ENCODE data around the gene FAM114A1. TPM values are rescaled to one million over a fixed set of nuclear protein-coding genes. Genes with fewer than 3 reads are reported as not detected.
A peak's percentile ranks its signal among the peaks of the same experiment; 100 is the strongest.

FAM114A1 gene
- total RNA-seq, 1 donor from 2014 or later, result 43.2 TPM

DNA sequence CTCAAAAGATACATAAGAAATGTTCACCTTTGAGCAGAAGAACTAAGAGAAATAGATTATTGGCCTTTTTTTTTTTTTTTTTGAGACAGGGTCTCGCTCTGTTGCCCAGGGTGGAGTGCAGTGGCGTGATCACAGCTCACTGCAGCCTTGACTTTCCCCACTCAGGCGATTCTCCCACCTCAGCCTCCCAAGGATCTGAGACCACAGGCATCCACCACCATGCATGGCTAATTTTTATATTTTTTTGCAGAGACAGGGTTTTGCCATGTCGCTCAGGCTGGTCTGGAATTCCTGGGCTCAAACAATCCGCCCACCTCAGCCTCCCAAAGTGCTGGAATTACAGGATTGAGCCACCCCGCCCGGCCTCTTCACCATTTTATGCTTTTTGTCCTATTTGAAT is 8.1 kb upstream of the FAM114A1 start:
- no peak for DNase-seq (ENCODE audit: low spot score)

- no peak for DNase-seq (ENCODE audit: low spot score)
These were observed 6.7 kb upstream of the FAM114A1 start for GRCh38 chr4:38860788-38861424.

GRCh38 chr4:38861791-38862190 is 5.8 kb upstream of the FAM114A1 start:
- no peak for DNase-seq (ENCODE audit: low spot score)

GRCh38 chr4:38865445-38865844 is 2.2 kb upstream of the FAM114A1 start:
- no peak for DNase-seq (ENCODE audit: low spot score)

GRCh38 chr4:38866973-38867477 is 581 bp upstream of the FAM114A1 start:
- DNase-seq (ENCODE audit: low spot score), result no peak

- peak; percentile 59 for DNase-seq (ENCODE audit: low spot score)
These were observed 704 bp downstream of the FAM114A1 start for GRCh38 chr4:38868059-38868960.

DNA sequence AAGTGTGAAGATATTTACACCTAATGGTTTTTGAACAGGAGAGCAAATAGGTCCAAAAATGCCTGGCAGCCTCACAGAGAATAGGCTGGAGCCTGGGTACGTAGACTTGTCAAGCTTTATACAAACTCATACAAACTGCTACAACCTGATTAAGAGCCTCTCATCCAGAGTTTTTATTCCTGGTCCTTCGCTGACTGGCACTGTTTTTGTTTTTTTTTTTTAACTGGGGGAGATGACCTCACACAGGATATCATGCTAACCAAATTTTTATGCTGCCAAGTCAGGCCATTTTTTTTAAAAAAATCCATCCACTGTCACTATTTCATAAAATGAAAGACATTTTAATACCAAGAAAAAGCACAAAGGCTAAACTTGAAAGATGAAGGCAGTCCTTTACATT is 1.9 kb downstream of the FAM114A1 start:
- DNase-seq (ENCODE audit: low spot score), result no peak

GRCh38 chr4:38870098-38870808 is 2.6 kb downstream of the FAM114A1 start:
- no peak for DNase-seq (ENCODE audit: low spot score)

DNA sequence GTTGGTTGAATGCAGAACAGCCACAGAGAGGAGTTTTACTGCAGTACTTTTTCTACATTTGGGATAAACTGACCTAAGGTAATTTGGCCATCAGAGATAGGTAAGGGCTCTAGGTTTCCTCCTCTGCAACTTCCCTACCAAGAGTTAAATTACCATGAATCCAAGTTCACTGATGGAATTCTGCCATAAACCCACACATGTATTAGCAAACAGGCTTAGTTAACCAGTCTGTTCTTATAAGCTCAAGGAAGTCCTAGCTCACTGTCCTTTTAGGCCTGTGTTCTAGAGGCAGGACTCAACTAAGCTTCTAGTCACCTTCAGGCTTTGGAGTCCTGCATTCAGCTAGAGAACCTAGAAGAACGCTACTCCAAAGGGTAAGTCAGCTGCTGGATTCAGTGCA is 4.0 kb downstream of the FAM114A1 start:
- no peak for DNase-seq (ENCODE audit: low spot score)

GRCh38 chr4:38872620-38873019 is 5.0 kb downstream of the FAM114A1 start:
- DNase-seq (ENCODE audit: low spot score), result no peak

GRCh38 chr4:38873290-38873944 is 5.8 kb downstream of the FAM114A1 start:
- DNase-seq (ENCODE audit: low spot score), result no peak

GRCh38 chr4:38876636-38877035 is 9.0 kb downstream of the FAM114A1 start:
- no peak for DNase-seq (ENCODE audit: low spot score)

DNA sequence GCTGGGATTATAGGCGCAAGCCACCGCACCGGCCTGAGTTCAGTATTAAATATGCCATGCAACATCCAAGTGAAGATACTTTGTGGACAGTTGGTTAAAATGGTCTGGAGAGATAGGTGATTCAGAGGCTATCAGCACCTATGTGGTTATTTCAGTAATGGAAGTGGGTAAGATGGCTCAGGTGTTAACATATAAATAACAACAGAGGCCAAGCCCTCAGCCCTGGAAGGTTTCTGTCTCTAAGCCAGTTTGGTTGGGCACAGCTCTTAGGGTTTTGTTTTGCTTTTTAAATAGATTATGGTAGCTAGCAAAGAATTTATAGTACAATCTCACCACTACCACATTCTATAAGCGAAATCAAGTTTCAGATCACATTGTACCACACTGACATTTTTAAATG is 16.6 kb downstream of the FAM114A1 start:
- no peak for DNase-seq (ENCODE audit: low spot score)

GRCh38 chr4:38889143-38889542 is 21.5 kb downstream of the FAM114A1 start:
- no peak for DNase-seq (ENCODE audit: low spot score)

GRCh38 chr4:38891051-38891983 is 23.7 kb downstream of the FAM114A1 start:
- no peak for DNase-seq (ENCODE audit: low spot score)

- no peak for DNase-seq (ENCODE audit: low spot score)
These were observed 26.8 kb downstream of the FAM114A1 start for GRCh38 chr4:38894322-38894982.

- no peak for DNase-seq (ENCODE audit: low spot score)
These were observed 29.3 kb downstream of the FAM114A1 start for GRCh38 chr4:38896940-38897339.

- no peak for DNase-seq (ENCODE audit: low spot score)
These were observed 30.6 kb downstream of the FAM114A1 start for GRCh38 chr4:38898245-38898644.

DNA sequence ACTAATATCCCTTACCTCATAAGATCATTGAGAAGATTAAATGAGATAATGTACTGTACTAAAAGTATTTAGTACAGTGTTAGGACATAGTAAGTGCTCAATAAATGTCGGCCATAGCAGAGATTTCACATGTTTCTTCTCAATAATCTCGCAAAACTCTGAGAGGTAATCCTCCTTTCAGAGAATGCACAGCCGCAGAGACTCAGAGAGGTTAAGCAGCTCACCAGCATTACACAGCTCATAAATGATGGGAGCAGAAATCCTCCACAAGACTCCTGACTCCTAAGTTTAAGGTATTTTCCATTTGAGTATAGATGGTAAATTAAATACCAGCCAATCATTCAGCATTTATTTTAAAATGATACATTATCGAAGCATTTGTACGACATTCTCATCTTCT is 34.6 kb downstream of the FAM114A1 start:
- DNase-seq (ENCODE audit: low spot score), result no peak

DNA sequence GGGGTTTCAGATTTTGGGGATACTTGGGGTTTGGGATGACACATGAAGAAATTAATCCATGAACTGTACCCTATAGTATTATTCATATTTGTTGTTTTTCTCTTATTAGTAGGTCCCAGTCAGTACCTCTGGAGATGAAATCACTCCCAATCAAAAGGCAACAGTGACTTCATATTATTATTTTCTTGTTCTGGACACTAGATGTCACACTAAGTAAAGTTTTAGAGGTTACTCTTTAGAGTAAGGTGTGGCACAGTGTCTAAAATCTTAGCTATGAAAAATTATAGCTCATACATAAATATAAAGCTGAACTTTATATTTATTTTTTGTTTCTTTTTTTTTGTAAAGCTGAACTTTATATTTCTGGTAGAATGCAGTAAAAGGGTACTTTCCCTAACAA is 35.1 kb downstream of the FAM114A1 start:
- DNase-seq (ENCODE audit: low spot score), result no peak

Measured in ureter (tissue), 1 donor.